Neutrophil (primary cell): ENCODE results near the gene CSNK1D.
A peak's percentile ranks its signal among the peaks of the same experiment; 100 is the strongest.

Experiments used
- H3K27ac ChIP-seq: fragments of 200-600 bp; sonication (generic); 2 replicates; pipeline ENCODE4 v1.5.1; 2016; ENCODE audit warnings: mild to moderate bottlenecking, moderate library complexity
- H3K27me3 ChIP-seq: fragments of 200-600 bp; sonication (generic); 2 replicates; pipeline ENCODE4 v1.6.0; 2016; ENCODE audit warnings: mild to moderate bottlenecking
- H3K36me3 ChIP-seq: fragments of 200-600 bp; sonication (generic); 2 replicates; pipeline ENCODE4 v1.5.1; 2017
- H3K4me1 ChIP-seq, 2 experiments: fragments of 200-600 bp in 1 of 2; sonication (generic) in 1 of 2; 1 replicate in 1 of 2; 2 replicates in 1 of 2; pipeline versions ENCODE4 v1.5.1 to v1.6.1; 2013 to 2016; ENCODE audit warnings: low read depth in 1 of 2, low read length in 1 of 2, mild to moderate bottlenecking in 1 of 2, moderate library complexity in 1 of 2; ENCODE audit not compliant: control insufficient read depth in 1 of 2, insufficient read depth in 1 of 2
- H3K4me3 ChIP-seq, 2 experiments: fragments of 200-600 bp in 1 of 2; sonication (generic) in 1 of 2; 1 replicate in 1 of 2; 2 replicates in 1 of 2; pipeline ENCODE4 v1.5.1; 2013 to 2016; ENCODE audit warnings: low read depth in 1 of 2, low read length in 1 of 2, mild to moderate bottlenecking in 1 of 2, moderate library complexity in 1 of 2
- H3K9me3 ChIP-seq: fragments of 200-600 bp; sonication (generic); 2 replicates; pipeline ENCODE4 v1.5.1; 2016
- TF ChIP-seq, protein P1 (sequence below): fragments of 200-600 bp; sonication (generic); IDR thresholded peaks from 2 replicates; pipeline ENCODE4 v1.5.1; 2016; ENCODE audit warnings: antibody characterized with exemption

The CSNK1D gene

DNA sequence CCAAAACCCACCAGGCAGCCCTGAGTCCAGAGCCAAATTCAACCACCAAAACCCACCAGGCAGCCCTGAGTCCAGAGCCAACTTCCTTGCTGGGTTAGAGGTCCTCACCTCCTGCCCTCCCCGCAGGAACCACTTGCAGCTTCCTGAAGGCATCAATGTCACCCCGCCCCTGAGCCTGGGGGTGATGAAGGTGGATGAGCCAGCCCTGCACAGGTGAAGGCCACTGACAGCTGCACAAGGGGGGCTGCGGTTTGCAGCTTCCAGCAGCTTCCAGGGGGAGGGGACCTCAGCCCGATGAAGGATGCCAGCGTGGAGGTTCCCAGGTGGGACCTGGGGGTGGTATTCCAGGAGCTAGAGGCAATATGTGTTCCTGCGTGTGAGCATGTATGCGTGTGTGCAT lies 7.6 kb upstream of the CSNK1D start:
- H3K9me3 ChIP-seq, result no peaks in the 10 kb centered on the region
- peak overlapping the region; percentile 97 for H3K27ac ChIP-seq
- H3K27me3 ChIP-seq, result no peaks in the 10 kb centered on the region
- peaks cover 7% of the 10 kb centered on the region for H3K36me3 ChIP-seq
- no peak overlapping the region for H3K4me3 ChIP-seq
- peaks cover 40 to 48% of the 10 kb centered on the region in 2 experiments for H3K4me1 ChIP-seq
- TF ChIP-seq, protein P1, sequence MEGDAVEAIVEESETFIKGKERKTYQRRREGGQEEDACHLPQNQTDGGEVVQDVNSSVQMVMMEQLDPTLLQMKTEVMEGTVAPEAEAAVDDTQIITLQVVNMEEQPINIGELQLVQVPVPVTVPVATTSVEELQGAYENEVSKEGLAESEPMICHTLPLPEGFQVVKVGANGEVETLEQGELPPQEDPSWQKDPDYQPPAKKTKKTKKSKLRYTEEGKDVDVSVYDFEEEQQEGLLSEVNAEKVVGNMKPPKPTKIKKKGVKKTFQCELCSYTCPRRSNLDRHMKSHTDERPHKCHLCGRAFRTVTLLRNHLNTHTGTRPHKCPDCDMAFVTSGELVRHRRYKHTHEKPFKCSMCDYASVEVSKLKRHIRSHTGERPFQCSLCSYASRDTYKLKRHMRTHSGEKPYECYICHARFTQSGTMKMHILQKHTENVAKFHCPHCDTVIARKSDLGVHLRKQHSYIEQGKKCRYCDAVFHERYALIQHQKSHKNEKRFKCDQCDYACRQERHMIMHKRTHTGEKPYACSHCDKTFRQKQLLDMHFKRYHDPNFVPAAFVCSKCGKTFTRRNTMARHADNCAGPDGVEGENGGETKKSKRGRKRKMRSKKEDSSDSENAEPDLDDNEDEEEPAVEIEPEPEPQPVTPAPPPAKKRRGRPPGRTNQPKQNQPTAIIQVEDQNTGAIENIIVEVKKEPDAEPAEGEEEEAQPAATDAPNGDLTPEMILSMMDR, result no peak

DNA sequence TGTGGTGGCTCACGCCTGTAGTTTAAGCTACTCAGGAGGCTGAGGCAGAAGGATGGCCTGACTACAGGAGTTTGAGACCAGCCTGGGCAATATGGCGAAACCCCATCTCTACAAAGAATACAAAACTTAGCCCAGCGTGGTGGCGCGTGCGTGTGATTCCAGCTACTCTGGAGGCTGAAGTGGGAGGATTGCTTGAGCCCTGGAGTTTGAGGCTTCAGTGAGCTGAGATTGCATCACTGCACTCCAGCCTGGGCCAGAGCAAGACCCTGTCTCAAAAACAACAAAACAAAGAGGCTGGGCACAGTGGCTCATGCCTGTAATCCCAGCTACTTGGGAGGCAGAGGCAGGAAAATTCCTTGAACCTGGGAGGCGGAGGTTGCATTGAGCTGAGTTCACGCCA lies 7.0 kb upstream of the CSNK1D start:
- Histone ChIP-seq H3K27me3 (no peaks in the 10 kb centered on the region), H3K4me1 (peaks cover 40 to 48% of the 10 kb centered on the region in 2 experiments), H3K27ac (peak overlapping the region; percentile 97), H3K4me3 (no peak overlapping the region), H3K36me3 (peaks cover 7% of the 10 kb centered on the region), H3K9me3 (no peaks in the 10 kb centered on the region)
- TF ChIP-seq, protein P1, result no peak

DNA sequence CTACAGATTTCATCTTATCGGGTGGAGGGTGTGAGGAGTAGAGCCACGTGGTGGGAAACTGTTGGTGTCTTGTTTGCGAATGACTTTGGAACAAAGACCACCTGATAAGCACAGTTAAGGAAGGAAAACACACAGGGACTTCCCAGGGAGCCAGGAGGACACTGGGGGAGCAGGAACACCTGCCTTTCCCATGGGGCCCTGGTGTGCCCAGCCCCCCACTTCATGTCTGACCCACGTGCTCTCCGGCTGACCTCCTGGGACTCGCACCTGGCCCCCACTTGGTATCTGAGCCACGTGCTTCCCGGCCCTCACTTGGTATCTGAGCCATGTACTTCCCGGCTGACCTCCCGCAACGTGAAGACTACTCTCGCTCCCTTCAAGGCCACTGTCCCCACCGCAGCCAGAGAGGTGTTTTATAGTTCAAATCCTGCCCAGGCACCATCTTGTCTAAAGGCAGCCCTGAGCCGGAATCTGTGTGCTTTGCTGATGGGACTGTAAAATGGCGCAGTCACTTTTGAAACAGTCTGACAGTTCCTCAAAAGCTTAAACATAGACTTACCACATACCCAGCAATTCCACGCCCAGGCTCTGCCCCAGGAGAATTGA lies 5.4 kb upstream of the CSNK1D start:
- Histone ChIP-seq H3K4me1 (peaks cover 57 to 65% of the 10 kb centered on the region in 2 experiments), H3K27me3 (no peaks in the 10 kb centered on the region), H3K27ac (peak overlapping the region; percentile 97), H3K4me3 (peak overlapping the region; percentile 33 to 45), H3K36me3 (peaks cover 7% of the 10 kb centered on the region), H3K9me3 (no peaks in the 10 kb centered on the region)
- TF ChIP-seq, protein P1, result no peak

DNA sequence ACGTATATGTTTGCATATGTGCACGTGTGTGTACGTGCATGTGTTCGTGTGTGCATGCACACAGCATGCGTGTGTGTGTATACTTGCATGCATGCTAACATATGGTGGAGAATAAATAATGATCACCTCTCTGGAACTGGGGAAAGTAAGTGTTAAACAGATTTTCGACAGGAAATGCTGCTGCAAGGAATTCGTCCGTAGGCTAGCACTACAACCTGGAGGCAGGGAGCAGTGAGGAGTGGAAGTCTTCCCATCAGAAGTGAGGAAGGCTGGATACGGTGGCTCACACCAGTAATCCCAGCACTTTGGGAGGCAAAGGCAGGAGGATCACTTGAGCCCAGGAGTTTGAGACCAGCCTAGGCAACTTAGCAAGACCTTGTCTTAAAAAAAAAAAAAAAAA lies 4.8 kb upstream of the CSNK1D start:
- Histone ChIP-seq H3K36me3 (peaks cover 7% of the 10 kb centered on the region), H3K4me1 (peaks cover 60 to 67% of the 10 kb centered on the region in 2 experiments), H3K27ac (peak overlapping the region; percentile 97)

DNA sequence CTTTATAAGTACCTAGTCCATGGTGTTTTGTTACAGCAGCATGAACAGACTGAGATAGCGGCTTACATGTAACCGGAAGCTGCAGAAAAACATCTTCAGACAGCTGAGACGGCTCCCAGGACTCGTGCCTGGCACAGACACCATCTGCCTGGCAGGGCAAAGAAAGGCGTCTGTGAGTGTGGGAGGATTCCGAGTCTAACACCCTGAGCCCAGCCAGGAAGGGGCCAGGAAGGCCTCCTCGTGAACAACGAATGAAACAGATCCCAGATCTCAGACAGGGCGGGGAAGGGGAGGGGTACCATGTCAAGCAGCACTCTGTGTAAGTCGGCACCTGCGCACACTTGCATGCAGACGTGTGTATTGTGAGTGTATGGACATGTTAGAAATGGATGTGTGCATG lies 4.4 kb upstream of the CSNK1D start:
- Histone ChIP-seq H3K4me1 (peaks cover 60 to 67% of the 10 kb centered on the region in 2 experiments), H3K27ac (peak overlapping the region; percentile 97), H3K27me3 (no peaks in the 10 kb centered on the region), H3K4me3 (no peak overlapping the region), H3K36me3 (peaks cover 7% of the 10 kb centered on the region), H3K9me3 (no peaks in the 10 kb centered on the region)
- TF ChIP-seq, protein P1, result no peak

More for the DNA sequence above, 4.8 kb upstream of the CSNK1D start:
- H3K4me3 ChIP-seq, result no peak overlapping the region
- H3K27me3 ChIP-seq, result no peaks in the 10 kb centered on the region
- no peaks in the 10 kb centered on the region for H3K9me3 ChIP-seq
- TF ChIP-seq, protein P1, result no peak
